ENCODE measurements around the gene C14orf180. TPM values are rescaled to one million over a fixed set of nuclear protein-coding genes. Genes with fewer than 3 reads are reported as not detected.

Gene C14orf180
- total and polyA plus RNA-seq, 10 of the 15 experiments (the other 5 are each of a cell fraction or from before 2014, with no cell fraction given) = not detected

GRCh38 chr14:104601786-104602185, 22.2 kb downstream of the C14orf180 start:
- Histone ChIP-seq H3K27me3 (replicated peaks in 1 of 2; ENCODE audit: control insufficient read depth in 2 of 2, insufficient read depth in 2 of 2, low read length in 1 of 2) (peaks cover 0 to 3% of the 10 kb centered on the region in 2 experiments; a peak in 2 of 4 replicates), H3K4me3 (no peak overlapping the region), H3K79me2 (ENCODE audit: control insufficient read depth, insufficient read depth, low read length) (no peaks in the 10 kb centered on the region), H3K4me1 (ENCODE audit: control insufficient read depth, insufficient read depth, low read length) (no peaks in the 10 kb centered on the region), H3K4me2 (ENCODE audit: control insufficient read depth, insufficient read depth) (no peak overlapping the region), H2AFZ (ENCODE audit: control insufficient read depth, low read depth, low read length) (no peak overlapping the region), H3K9me3 (replicated peaks; ENCODE audit: control insufficient read depth, insufficient read depth, low read length) (no peaks in the 10 kb centered on the region), H3K27ac (ENCODE audit: control insufficient read depth, insufficient read depth) (no peak overlapping the region), H3K9ac (ENCODE audit: control insufficient read depth, insufficient read depth, low read length) (no peak overlapping the region), H4K20me1 (ENCODE audit: control insufficient read depth, insufficient read depth) (no peaks in the 10 kb centered on the region), H3K36me3 (ENCODE audit: control insufficient read depth in 2 of 2, insufficient read depth in 2 of 2, low read length in 1 of 2) (no peaks in the 10 kb centered on the region)
- TF ChIP-seq HSF1 (IDR thresholded peaks at IDR 0.05; ENCODE audit: low read depth, low read length) (no peak), POLR2AphosphoS5 (IDR thresholded peaks at IDR 0.05; ENCODE audit: low read length) (no peak), BMI1 (IDR thresholded peaks at IDR 0.05; ENCODE audit: borderline replicate concordance) (no peak), RAD51 (IDR thresholded peaks at IDR 0.05) (no peak), ZBTB4 (CRISPR knock-in tag; IDR thresholded peaks at IDR 0.05) (no peak), CEBPB (IDR thresholded peaks at IDR 0.05; ENCODE audit: borderline replicate concordance in 1 of 2, low read depth in 2 of 2, low read length in 2 of 2) (no peak), SMAD1 (IDR thresholded peaks at IDR 0.05; ENCODE audit: low read depth, partially characterized antibody) (no peak)
- TF ChIP-seq, protein P1, sequence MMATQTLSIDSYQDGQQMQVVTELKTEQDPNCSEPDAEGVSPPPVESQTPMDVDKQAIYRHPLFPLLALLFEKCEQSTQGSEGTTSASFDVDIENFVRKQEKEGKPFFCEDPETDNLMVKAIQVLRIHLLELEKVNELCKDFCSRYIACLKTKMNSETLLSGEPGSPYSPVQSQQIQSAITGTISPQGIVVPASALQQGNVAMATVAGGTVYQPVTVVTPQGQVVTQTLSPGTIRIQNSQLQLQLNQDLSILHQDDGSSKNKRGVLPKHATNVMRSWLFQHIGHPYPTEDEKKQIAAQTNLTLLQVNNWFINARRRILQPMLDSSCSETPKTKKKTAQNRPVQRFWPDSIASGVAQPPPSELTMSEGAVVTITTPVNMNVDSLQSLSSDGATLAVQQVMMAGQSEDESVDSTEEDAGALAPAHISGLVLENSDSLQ (IDR thresholded peaks at IDR 0.05) = no peak
- TF ChIP-seq, protein P2, sequence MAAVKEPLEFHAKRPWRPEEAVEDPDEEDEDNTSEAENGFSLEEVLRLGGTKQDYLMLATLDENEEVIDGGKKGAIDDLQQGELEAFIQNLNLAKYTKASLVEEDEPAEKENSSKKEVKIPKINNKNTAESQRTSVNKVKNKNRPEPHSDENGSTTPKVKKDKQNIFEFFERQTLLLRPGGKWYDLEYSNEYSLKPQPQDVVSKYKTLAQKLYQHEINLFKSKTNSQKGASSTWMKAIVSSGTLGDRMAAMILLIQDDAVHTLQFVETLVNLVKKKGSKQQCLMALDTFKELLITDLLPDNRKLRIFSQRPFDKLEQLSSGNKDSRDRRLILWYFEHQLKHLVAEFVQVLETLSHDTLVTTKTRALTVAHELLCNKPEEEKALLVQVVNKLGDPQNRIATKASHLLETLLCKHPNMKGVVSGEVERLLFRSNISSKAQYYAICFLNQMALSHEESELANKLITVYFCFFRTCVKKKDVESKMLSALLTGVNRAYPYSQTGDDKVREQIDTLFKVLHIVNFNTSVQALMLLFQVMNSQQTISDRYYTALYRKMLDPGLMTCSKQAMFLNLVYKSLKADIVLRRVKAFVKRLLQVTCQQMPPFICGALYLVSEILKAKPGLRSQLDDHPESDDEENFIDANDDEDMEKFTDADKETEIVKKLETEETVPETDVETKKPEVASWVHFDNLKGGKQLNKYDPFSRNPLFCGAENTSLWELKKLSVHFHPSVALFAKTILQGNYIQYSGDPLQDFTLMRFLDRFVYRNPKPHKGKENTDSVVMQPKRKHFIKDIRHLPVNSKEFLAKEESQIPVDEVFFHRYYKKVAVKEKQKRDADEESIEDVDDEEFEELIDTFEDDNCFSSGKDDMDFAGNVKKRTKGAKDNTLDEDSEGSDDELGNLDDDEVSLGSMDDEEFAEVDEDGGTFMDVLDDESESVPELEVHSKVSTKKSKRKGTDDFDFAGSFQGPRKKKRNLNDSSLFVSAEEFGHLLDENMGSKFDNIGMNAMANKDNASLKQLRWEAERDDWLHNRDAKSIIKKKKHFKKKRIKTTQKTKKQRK (IDR thresholded peaks at IDR 0.05; ENCODE audit: low read depth, low read length) = no peak
- TF ChIP-seq, protein P3, sequence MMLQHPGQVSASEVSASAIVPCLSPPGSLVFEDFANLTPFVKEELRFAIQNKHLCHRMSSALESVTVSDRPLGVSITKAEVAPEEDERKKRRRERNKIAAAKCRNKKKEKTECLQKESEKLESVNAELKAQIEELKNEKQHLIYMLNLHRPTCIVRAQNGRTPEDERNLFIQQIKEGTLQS (IDR thresholded peaks at IDR 0.05; ENCODE audit: borderline replicate concordance, extremely low read depth, low read depth, low read length) = no peak
- ChIA-PET RAD21 (ENCODE audit: unreplicated experiment) (no interaction called here), CTCF (no interaction called here), POLR2A (no interaction called here), SMC1A (ENCODE audit: uncharacterized antibody, unreplicated experiment) (no interaction called here)
- BruUV-seq (replicated peaks) = no TSS peak
- DNase-seq (ENCODE audit: low read depth, low spot score) = no peak
- FAIRE-seq = no peak
- in situ Hi-C loops (cut with MboI) (no loop called here), intact Hi-C loops (cut with micrococcal nuclease; ENCODE audit: unreplicated experiment) (no loop called here)
- ATAC-seq = no peak
- WGBS (ENCODE audit: insufficient coverage, insufficient replicate concordance, low lambda C conversion rate, missing lambda C conversion rate) = 29% methylated on average over 9 of the region's 9 CpGs

All from GM12878 (cell line).